Sigmoid colon (tissue), 3 donors: ENCODE results near the gene GAMT.

Experiments
- CTCF ChIP-seq, 4 experiments: fragments of 450-650 bp in 3 of 4; fragments of 200-600 bp in 1 of 4; IDR thresholded peaks; one replicate each; pipeline ENCODE4 v1.5.1; 2016 to 2019; ENCODE audit warnings: antibody characterized with exemption in 4 of 4, mild to moderate bottlenecking in 3 of 4, moderate library complexity in 2 of 4
- POLR2A ChIP-seq, 2 donors: fragments of 450-650 bp; IDR thresholded peaks; one replicate each; pipeline ENCODE4 v1.6.1; 2016; ENCODE audit warnings: antibody characterized with exemption in 2 of 2, mild to moderate bottlenecking in 2 of 2, moderate library complexity in 2 of 2

- TF ChIP-seq POLR2A (IDR thresholded peaks at IDR 0.05) (no peak), CTCF (IDR thresholded peaks at IDR 0.05) (no peak)
These were observed 11.1 kb upstream of the GAMT start for GRCh38 chr19:1412323-1412923.
